ENCODE results near the gene UBE2B.

DNA sequence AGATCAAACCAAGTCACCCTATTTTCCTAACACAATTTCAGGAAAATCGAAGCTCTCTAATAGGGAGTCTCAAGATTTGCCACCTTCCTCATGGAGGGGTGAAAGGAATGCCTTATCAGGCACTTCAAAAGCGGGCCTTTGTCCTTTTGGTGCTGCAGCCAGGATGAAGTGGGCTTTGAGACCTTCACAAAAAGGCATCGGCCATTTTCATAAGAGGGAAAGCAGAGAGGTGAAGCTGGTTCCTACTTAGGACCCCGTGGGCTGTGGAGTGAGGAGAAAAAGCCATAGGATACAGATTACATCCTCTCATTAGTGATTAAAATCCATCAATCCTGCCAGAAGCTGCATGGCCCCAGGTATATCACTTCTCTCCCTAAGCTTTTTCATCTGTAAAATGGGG lies 39.5 kb downstream of the UBE2B start:
- TF ChIP-seq CTCF (IDR thresholded peaks at IDR 0.05; ENCODE audit: insufficient read depth, low read length, poor library complexity, severe bottlenecking), result no peak
- no peak for TF ChIP-seq EZH2phosphoT487 (conservative IDR thresholded peaks at IDR 0.05; ENCODE audit: low read length)
